ENCODE data around the gene IQGAP2.
A peak's percentile ranks its signal among the peaks of the same experiment; 100 is the strongest.

Gene IQGAP2

GRCh38 chr5:76595755-76596481, 192.8 kb downstream of the IQGAP2 start:
- TF ChIP-seq EGR1 (IDR thresholded peaks at IDR 0.05) (no peak), TEAD4 (IDR thresholded peaks at IDR 0.05) (no peak), CREB1 (IDR thresholded peaks at IDR 0.05; ENCODE audit: low read depth) (no peak), TCF12 (IDR thresholded peaks at IDR 0.05; ENCODE audit: low read depth) (no peak), CEBPB (IDR thresholded peaks at IDR 0.05) (no peak), ZBTB7A (IDR thresholded peaks at IDR 0.05; ENCODE audit: low read depth) (no peak), YY1 (IDR thresholded peaks at IDR 0.05; ENCODE audit: low read depth) (no peak), RAD21 (IDR thresholded peaks at IDR 0.05; ENCODE audit: low read depth) (no peak), TAF1 (IDR thresholded peaks at IDR 0.05; ENCODE audit: low read depth) (no peak), FOXM1 (IDR thresholded peaks at IDR 0.05; ENCODE audit: borderline replicate concordance, low read depth) (no peak), USF1 (IDR thresholded peaks at IDR 0.05) (no peak), MAX (IDR thresholded peaks at IDR 0.05) (no peak), REST (IDR thresholded peaks at IDR 0.05; ENCODE audit: low read depth) (no peak), EP300 (IDR thresholded peaks at IDR 0.05; ENCODE audit: borderline replicate concordance) (no peak), NFIC (IDR thresholded peaks at IDR 0.05) (no peak)

- TF ChIP-seq FOXM1 (IDR thresholded peaks at IDR 0.05; ENCODE audit: borderline replicate concordance, low read depth) = no peak
- no peak for TF ChIP-seq TEAD4 (IDR thresholded peaks at IDR 0.05)
- no peak for TF ChIP-seq TAF1 (IDR thresholded peaks at IDR 0.05; ENCODE audit: low read depth)
- no peak for TF ChIP-seq RAD21 (IDR thresholded peaks at IDR 0.05; ENCODE audit: low read depth)
- TF ChIP-seq EGR1 (IDR thresholded peaks at IDR 0.05) = no peak
- TF ChIP-seq YY1 (IDR thresholded peaks at IDR 0.05; ENCODE audit: low read depth) = no peak
- TF ChIP-seq NFIC (IDR thresholded peaks at IDR 0.05) = no peak
- no peak for TF ChIP-seq CREB1 (IDR thresholded peaks at IDR 0.05; ENCODE audit: low read depth)
Observed at GRCh38 chr5:76598531-76598930, 195.4 kb downstream of the IQGAP2 start.

GRCh38 chr5:76600716-76601115, 197.6 kb downstream of the IQGAP2 start:
- no peak for TF ChIP-seq CEBPB (IDR thresholded peaks at IDR 0.05)
- TF ChIP-seq MAX (IDR thresholded peaks at IDR 0.05) = no peak
- no peak for TF ChIP-seq USF1 (IDR thresholded peaks at IDR 0.05)

- no peak for TF ChIP-seq CREB1 (IDR thresholded peaks at IDR 0.05; ENCODE audit: low read depth)
- no peak for TF ChIP-seq NFIC (IDR thresholded peaks at IDR 0.05)
- no peak for TF ChIP-seq TCF12 (IDR thresholded peaks at IDR 0.05; ENCODE audit: low read depth)
- TF ChIP-seq EGR1 (IDR thresholded peaks at IDR 0.05) = no peak
- no peak for TF ChIP-seq CEBPB (IDR thresholded peaks at IDR 0.05)
- peak; percentile 86 for TF ChIP-seq RAD21 (IDR thresholded peaks at IDR 0.05; ENCODE audit: low read depth)
Observed at GRCh38 chr5:76601470-76601869, 198.4 kb downstream of the IQGAP2 start.

- no peak for TF ChIP-seq TCF12 (IDR thresholded peaks at IDR 0.05; ENCODE audit: low read depth)
- TF ChIP-seq FOXM1 (IDR thresholded peaks at IDR 0.05; ENCODE audit: borderline replicate concordance, low read depth) = no peak
- TF ChIP-seq MAX (IDR thresholded peaks at IDR 0.05) = no peak
- TF ChIP-seq EGR1 (IDR thresholded peaks at IDR 0.05) = no peak
- no peak for TF ChIP-seq YY1 (IDR thresholded peaks at IDR 0.05; ENCODE audit: low read depth)
- no peak for TF ChIP-seq EP300 (IDR thresholded peaks at IDR 0.05; ENCODE audit: borderline replicate concordance)
- no peak for TF ChIP-seq CEBPB (IDR thresholded peaks at IDR 0.05)
- TF ChIP-seq TAF1 (IDR thresholded peaks at IDR 0.05; ENCODE audit: low read depth) = no peak
- no peak for TF ChIP-seq CREB1 (IDR thresholded peaks at IDR 0.05; ENCODE audit: low read depth)
Observed at GRCh38 chr5:76602094-76602726, 199.1 kb downstream of the IQGAP2 start.

GRCh38 chr5:76604838-76605237, 201.8 kb downstream of the IQGAP2 start:
- no peak for TF ChIP-seq TCF12 (IDR thresholded peaks at IDR 0.05; ENCODE audit: low read depth)
- no peak for TF ChIP-seq YY1 (IDR thresholded peaks at IDR 0.05; ENCODE audit: low read depth)
- no peak for TF ChIP-seq EGR1 (IDR thresholded peaks at IDR 0.05)
- no peak for TF ChIP-seq ZBTB7A (IDR thresholded peaks at IDR 0.05; ENCODE audit: low read depth)
- no peak for TF ChIP-seq EP300 (IDR thresholded peaks at IDR 0.05; ENCODE audit: borderline replicate concordance)
- no peak for TF ChIP-seq TEAD4 (IDR thresholded peaks at IDR 0.05)
- no peak for TF ChIP-seq TAF1 (IDR thresholded peaks at IDR 0.05; ENCODE audit: low read depth)
- no peak for TF ChIP-seq NFIC (IDR thresholded peaks at IDR 0.05)
- no peak for TF ChIP-seq REST (IDR thresholded peaks at IDR 0.05; ENCODE audit: low read depth)
- no peak for TF ChIP-seq RAD21 (IDR thresholded peaks at IDR 0.05; ENCODE audit: low read depth)
